Left colon (tissue), 2 donors: Measurements from ENCODE around the gene COL6A3. TPM values are rescaled to one million over a fixed set of nuclear protein-coding genes. Genes with fewer than 3 reads are reported as not detected.
A peak's percentile ranks its signal among the peaks of the same experiment; 100 is the strongest.
"Not testable (repeated sequence)": the region's sequence is repeated elsewhere in the genome, so short reads cannot be mapped to it uniquely, and the experiment has no call there.

Source experiments
- ATAC-seq: fragments of 200-7000 bp; cut with Tn5 transposase; one replicate; pipeline ENCODE4 v1.9.1; 2020; ENCODE audit warnings: mild to moderate bottlenecking, moderate library complexity
- DNase-seq, 2 donors: peaks; one replicate each; pipeline ENCODE4 v3.0.0-alpha.2; 2020
- intact Hi-C, 2 donors: fragments of 100-400 bp; cut with DNase I in 1 of 2; cut with micrococcal nuclease in 1 of 2; formaldehyde crosslinking; loops; one replicate each; pipeline versions ENCODE4 v1.11.2 to v1.14.0; 2022; cut with DNase I, micrococcal nuclease
- total RNA-seq, 2 donors: library from RNA; stranded (reverse); fragmentation: NEBNext Ultra II Directional; extraction: Animal tissue kit (Norgen Biotek cat#: 25700); gene quantifications; one replicate each; pipeline ENCODE4 v1.2.1, GENCODE V29; 2021
- donor health status: DM: no; HTN: no; CAD: no.
- donor health status: DM: yes; HTN: yes; CAD: no.

COL6A3 gene
- total RNA-seq, 2 donors from 2014 or later = 22.6 to 79.5 TPM

GRCh38 chr2:237425320-237425719 is 11.4 kb upstream of the COL6A3 start:
- DNase-seq (no peak), ATAC-seq (no peak)
- intact Hi-C loops = no loop called here

GRCh38 chr2:237424544-237424943 is 10.6 kb upstream of the COL6A3 start:
- no peak for ATAC-seq
- no peak for DNase-seq
- intact Hi-C loops = no loop called here

- DNase-seq = no peak
- ATAC-seq = no peak
- intact Hi-C loops = no loop called here
Measured at GRCh38 chr2:237423891-237424290, 9.9 kb upstream of the COL6A3 start.

- ATAC-seq (no peak), DNase-seq (no peak)
- intact Hi-C loops = no loop called here
Measured at GRCh38 chr2:237422309-237422708, 8.3 kb upstream of the COL6A3 start.

- DNase-seq (peak in 1 of 2 donors; percentile 80), ATAC-seq (peak; percentile 84)
- intact Hi-C loops = no loop called here
Measured at GRCh38 chr2:237421542-237422116, 7.7 kb upstream of the COL6A3 start.

- intact Hi-C loops = no loop called here
- ATAC-seq (no peak), DNase-seq (no peak)
Measured at GRCh38 chr2:237418300-237418699, 4.3 kb upstream of the COL6A3 start.

- ATAC-seq (no peak), DNase-seq (no peak)
- intact Hi-C loops = no loop called here
Measured at GRCh38 chr2:237412988-237413776, 782 bp downstream of the COL6A3 start.

GRCh38 chr2:237412646-237412987 is 1.3 kb downstream of the COL6A3 start:
- ATAC-seq (no peak), DNase-seq (no peak)
- intact Hi-C loops = no loop called here

GRCh38 chr2:237411683-237412423 is 2.1 kb downstream of the COL6A3 start:
- no peak for ATAC-seq
- intact Hi-C loops = no loop called here
- no peak for DNase-seq

GRCh38 chr2:237411092-237411601 is 2.8 kb downstream of the COL6A3 start:
- no peak for ATAC-seq
- DNase-seq = no peak
- intact Hi-C loops = no loop called here

GRCh38 chr2:237409263-237409662 is 4.7 kb downstream of the COL6A3 start:
- not testable (repeated sequence) for DNase-seq, ATAC-seq
- intact Hi-C loops = loop anchor here in 1 of 2 donors (10.0 kb wide), 1 partner anchor 234 kb away; no protein-coding TSS in a partner anchor

- intact Hi-C loops = loop anchor here in 1 of 2 donors (10.0 kb wide), 1 partner anchor 234 kb away; no protein-coding TSS in a partner anchor
- ATAC-seq = no peak
- no peak for DNase-seq
Measured at GRCh38 chr2:237408335-237409000, 5.5 kb downstream of the COL6A3 start.

- intact Hi-C loops = loop anchor here in 1 of 2 donors (10.0 kb wide), 1 partner anchor 233 kb away; no protein-coding TSS in a partner anchor
- DNase-seq = no peak
- no peak for ATAC-seq
Measured at GRCh38 chr2:237407700-237408099, 6.3 kb downstream of the COL6A3 start.

GRCh38 chr2:237406371-237406895 is 7.5 kb downstream of the COL6A3 start:
- ATAC-seq = no peak
- intact Hi-C loops = loop anchor here in 1 of 2 donors (10.0 kb wide), 1 partner anchor 232 kb away; no protein-coding TSS in a partner anchor
- no peak for DNase-seq

GRCh38 chr2:237405605-237406004 is 8.4 kb downstream of the COL6A3 start:
- DNase-seq (no peak), ATAC-seq (no peak)
- intact Hi-C loops = loop anchor here in 1 of 2 donors (10.0 kb wide), 1 partner anchor 231 kb away; no protein-coding TSS in a partner anchor

GRCh38 chr2:237405006-237405559 is 8.9 kb downstream of the COL6A3 start:
- DNase-seq = no peak
- ATAC-seq = no peak
- intact Hi-C loops = loop anchor here in 1 of 2 donors (10.0 kb wide), 1 partner anchor 230 kb away; no protein-coding TSS in a partner anchor

- intact Hi-C loops = loop anchor here in 1 of 2 donors (10.0 kb wide), 1 partner anchor 230 kb away; no protein-coding TSS in a partner anchor
- ATAC-seq = no peak
- DNase-seq = no peak
Measured at GRCh38 chr2:237404413-237404812, 9.6 kb downstream of the COL6A3 start.
